Measurements from ENCODE around the gene NID1.

DNA sequence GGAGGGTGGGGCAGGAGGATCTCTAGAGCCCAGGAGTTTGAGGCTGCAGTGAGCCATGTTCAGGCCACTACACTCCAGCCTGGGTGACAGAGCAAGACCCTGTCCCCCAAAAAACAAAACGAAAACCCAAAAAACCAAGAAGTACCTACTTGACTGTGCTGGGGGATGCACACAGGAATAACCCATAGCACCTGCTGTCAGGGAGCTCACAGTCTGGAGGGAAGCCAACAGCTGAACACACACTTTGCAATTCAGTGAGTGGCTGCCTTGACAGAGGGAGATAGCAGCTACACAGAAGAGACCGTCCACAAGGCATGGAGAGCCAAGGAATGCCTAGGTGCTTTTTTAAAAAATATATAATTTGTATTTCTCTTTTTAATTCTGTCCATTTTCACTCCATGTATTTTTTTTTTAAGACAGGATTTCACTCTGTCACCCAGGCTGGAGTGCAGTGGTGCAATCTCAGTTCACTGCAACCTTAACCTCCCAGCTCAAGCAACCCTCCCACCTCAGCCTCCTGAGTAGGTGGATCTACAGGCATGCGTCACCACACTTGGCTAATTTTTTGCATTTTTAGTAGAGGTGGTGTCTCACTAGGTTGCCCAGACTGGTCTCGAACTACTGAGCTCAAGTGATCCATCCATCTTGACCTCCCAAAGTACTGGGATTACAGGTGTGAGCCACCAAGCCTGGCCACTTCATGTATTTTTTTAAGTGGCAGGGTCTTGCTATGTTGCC is 68.7 kb downstream of the NID1 start:
- TF ChIP-seq, protein P1, sequence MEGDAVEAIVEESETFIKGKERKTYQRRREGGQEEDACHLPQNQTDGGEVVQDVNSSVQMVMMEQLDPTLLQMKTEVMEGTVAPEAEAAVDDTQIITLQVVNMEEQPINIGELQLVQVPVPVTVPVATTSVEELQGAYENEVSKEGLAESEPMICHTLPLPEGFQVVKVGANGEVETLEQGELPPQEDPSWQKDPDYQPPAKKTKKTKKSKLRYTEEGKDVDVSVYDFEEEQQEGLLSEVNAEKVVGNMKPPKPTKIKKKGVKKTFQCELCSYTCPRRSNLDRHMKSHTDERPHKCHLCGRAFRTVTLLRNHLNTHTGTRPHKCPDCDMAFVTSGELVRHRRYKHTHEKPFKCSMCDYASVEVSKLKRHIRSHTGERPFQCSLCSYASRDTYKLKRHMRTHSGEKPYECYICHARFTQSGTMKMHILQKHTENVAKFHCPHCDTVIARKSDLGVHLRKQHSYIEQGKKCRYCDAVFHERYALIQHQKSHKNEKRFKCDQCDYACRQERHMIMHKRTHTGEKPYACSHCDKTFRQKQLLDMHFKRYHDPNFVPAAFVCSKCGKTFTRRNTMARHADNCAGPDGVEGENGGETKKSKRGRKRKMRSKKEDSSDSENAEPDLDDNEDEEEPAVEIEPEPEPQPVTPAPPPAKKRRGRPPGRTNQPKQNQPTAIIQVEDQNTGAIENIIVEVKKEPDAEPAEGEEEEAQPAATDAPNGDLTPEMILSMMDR (IDR thresholded peaks at IDR 0.05) = no peak
- TF ChIP-seq POLR2A (IDR thresholded peaks at IDR 0.05) = no peak
